GM18870 (cell line): ENCODE measurements around the gene FHL3.

ENCODE experiments used
- ATAC-seq: cut with Tn5 transposase; IDR thresholded peaks from one replicate; pipeline ENCODE4 v1.9.1; 2021; ENCODE audit warnings: moderate library complexity; ENCODE audit not compliant: unreplicated experiment

The FHL3 gene

DNA sequence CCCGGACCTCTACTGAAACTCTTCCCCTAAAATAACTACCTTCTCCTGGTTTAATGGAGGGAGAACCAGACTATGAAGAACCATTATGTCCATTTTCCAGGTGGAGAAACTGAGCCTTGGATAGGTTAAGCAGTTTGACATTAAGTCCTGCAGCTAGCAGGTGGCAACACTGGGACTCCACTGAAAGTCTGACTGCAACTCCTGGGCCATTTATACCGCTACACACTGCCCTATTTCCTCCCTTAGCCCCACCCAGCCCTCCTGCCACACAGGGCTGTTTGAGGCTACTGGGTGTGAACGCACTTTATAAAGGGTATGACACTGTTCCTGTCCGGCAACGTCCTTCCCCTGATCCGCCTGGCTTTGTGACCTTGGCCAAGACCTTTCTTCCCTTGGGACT is 58.0 kb downstream of the FHL3 start:
- no peak for ATAC-seq
